ENCODE results near the gene SELENOF. TPM values are rescaled to one million over a fixed set of nuclear protein-coding genes. Genes with fewer than 3 reads are reported as not detected.
A peak's percentile ranks its signal among the peaks of the same experiment; 100 is the strongest.

Gene SELENOF
- total and polyA plus RNA-seq, 2 of the 13 experiments (the other 11 are each of a cell fraction or from before 2014, with no cell fraction given): 133 to 163 TPM

DNA sequence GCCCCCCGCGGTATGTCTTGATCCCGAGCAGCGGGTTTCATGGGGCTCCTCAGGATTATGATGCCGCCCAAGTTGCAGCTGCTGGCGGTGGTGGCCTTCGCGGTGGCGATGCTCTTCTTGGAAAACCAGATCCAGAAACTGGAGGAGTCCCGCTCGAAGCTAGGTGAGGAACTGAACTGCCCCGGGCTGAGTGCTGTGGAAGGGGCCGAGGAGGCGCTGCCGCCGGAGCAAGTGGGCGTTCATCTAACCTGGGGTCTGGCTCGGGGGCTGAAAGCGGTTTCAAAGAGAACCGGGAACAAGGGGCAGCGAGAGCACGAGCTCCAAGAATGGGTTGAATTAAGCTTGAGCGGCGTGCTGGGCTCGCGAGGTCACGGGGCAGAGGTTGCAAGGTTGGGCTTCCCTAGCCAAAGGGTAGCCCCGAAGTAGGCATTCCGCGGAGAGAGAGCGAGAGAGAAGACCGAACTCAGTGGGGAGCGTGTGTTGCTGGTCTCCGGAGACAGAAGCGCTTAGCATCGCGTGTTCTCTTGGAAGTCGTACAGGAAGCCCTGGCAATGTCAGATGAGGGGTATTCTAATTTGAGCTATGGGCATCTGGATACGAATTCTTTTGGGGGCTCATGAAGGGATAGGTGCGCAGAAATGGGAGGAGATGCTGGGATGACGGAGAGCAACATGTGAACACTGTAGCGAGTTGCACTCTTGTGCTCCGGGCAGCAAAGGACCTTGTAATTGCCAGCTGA, 1.2 kb upstream of the SELENOF start (continued):
- TF ChIP-seq EP300 (IDR thresholded peaks at IDR 0.05; ENCODE audit: low read depth in 2 of 2, low read length in 2 of 2) (no peak), EP300 (CRISPR knock-in tag; IDR thresholded peaks at IDR 0.05; ENCODE audit: borderline replicate concordance) (no peak), ZNF296 (CRISPR knock-in tag; conservative IDR thresholded peaks at IDR 0.05) (no peak), PRPF4 (IDR thresholded peaks at IDR 0.05; ENCODE audit: low read depth, low read length, poor library complexity, severe bottlenecking) (no peak), ZNF720 (CRISPR knock-in tag; IDR thresholded peaks at IDR 0.05) (no peak), TBX3 (IDR thresholded peaks at IDR 0.05; ENCODE audit: borderline replicate concordance) (no peak), ZNF557 (CRISPR knock-in tag; IDR thresholded peaks at IDR 0.05) (no peak), JARID2 (CRISPR knock-in tag; IDR thresholded peaks at IDR 0.05; ENCODE audit: insufficient replicate concordance) (no peak), ZNF20 (CRISPR knock-in tag; IDR thresholded peaks at IDR 0.05) (no peak), MIXL1 (CRISPR knock-in tag; IDR thresholded peaks at IDR 0.05) (no peak), PAX8 (CRISPR knock-in tag; IDR thresholded peaks at IDR 0.05; ENCODE audit: borderline replicate concordance) (no peak), CEBPG (CRISPR knock-in tag; IDR thresholded peaks at IDR 0.05) (no peak), MIER3 (CRISPR knock-in tag; IDR thresholded peaks at IDR 0.05; ENCODE audit: borderline replicate concordance) (no peak), HDAC2 (CRISPR knock-in tag; IDR thresholded peaks at IDR 0.05) (no peak; the same call in 1 of the 2 replicates), ZNF703 (CRISPR knock-in tag; IDR thresholded peaks at IDR 0.05; ENCODE audit: borderline replicate concordance) (no peak), ZNF83 (CRISPR knock-in tag; IDR thresholded peaks at IDR 0.05; ENCODE audit: borderline replicate concordance) (no peak), SMYD3 (CRISPR knock-in tag; IDR thresholded peaks at IDR 0.05) (no peak), ARID2 (CRISPR knock-in tag; IDR thresholded peaks at IDR 0.05; ENCODE audit: borderline replicate concordance) (no peak), MATR3 (CRISPR knock-in tag; IDR thresholded peaks at IDR 0.05) (no peak), ZBTB3 (CRISPR knock-in tag; IDR thresholded peaks at IDR 0.05; ENCODE audit: borderline replicate concordance, low read depth) (no peak)
- TF ChIP-seq, protein P1, sequence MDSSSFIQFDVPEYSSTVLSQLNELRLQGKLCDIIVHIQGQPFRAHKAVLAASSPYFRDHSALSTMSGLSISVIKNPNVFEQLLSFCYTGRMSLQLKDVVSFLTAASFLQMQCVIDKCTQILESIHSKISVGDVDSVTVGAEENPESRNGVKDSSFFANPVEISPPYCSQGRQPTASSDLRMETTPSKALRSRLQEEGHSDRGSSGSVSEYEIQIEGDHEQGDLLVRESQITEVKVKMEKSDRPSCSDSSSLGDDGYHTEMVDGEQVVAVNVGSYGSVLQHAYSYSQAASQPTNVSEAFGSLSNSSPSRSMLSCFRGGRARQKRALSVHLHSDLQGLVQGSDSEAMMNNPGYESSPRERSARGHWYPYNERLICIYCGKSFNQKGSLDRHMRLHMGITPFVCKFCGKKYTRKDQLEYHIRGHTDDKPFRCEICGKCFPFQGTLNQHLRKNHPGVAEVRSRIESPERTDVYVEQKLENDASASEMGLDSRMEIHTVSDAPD (CRISPR knock-in tag; IDR thresholded peaks at IDR 0.05): no peak
- TF ChIP-seq, protein P2, sequence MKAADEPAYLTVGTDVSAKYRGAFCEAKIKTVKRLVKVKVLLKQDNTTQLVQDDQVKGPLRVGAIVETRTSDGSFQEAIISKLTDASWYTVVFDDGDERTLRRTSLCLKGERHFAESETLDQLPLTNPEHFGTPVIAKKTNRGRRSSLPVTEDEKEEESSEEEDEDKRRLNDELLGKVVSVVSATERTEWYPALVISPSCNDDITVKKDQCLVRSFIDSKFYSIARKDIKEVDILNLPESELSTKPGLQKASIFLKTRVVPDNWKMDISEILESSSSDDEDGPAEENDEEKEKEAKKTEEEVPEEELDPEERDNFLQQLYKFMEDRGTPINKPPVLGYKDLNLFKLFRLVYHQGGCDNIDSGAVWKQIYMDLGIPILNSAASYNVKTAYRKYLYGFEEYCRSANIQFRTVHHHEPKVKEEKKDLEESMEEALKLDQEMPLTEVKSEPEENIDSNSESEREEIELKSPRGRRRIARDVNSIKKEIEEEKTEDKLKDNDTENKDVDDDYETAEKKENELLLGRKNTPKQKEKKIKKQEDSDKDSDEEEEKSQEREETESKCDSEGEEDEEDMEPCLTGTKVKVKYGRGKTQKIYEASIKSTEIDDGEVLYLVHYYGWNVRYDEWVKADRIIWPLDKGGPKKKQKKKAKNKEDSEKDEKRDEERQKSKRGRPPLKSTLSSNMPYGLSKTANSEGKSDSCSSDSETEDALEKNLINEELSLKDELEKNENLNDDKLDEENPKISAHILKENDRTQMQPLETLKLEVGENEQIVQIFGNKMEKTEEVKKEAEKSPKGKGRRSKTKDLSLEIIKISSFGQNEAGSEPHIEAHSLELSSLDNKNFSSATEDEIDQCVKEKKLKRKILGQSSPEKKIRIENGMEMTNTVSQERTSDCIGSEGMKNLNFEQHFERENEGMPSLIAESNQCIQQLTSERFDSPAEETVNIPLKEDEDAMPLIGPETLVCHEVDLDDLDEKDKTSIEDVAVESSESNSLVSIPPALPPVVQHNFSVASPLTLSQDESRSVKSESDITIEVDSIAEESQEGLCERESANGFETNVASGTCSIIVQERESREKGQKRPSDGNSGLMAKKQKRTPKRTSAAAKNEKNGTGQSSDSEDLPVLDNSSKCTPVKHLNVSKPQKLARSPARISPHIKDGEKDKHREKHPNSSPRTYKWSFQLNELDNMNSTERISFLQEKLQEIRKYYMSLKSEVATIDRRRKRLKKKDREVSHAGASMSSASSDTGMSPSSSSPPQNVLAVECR (CRISPR knock-in tag; IDR thresholded peaks at IDR 0.05; ENCODE audit: borderline replicate concordance): peak; percentile 67; the same call in 1 of the 2 replicates
- TF ChIP-seq, protein P3, sequence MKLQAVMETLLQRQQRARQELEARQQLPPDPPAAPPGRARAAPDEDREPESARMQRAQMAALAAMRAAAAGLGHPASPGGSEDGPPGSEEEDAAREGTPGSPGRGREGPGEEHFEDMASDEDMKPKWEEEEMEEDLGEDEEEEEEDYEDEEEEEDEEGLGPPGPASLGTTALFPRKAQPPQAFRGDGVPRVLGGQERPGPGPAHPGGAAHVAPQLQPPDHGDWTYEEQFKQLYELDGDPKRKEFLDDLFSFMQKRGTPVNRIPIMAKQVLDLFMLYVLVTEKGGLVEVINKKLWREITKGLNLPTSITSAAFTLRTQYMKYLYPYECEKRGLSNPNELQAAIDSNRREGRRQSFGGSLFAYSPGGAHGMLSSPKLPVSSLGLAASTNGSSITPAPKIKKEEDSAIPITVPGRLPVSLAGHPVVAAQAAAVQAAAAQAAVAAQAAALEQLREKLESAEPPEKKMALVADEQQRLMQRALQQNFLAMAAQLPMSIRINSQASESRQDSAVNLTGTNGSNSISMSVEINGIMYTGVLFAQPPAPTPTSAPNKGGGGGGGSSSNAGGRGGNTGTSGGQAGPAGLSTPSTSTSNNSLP (IDR thresholded peaks at IDR 0.05; ENCODE audit: low read depth, low read length): no peak
- TF ChIP-seq, protein P4, sequence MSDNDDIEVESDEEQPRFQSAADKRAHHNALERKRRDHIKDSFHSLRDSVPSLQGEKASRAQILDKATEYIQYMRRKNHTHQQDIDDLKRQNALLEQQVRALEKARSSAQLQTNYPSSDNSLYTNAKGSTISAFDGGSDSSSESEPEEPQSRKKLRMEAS (IDR thresholded peaks at IDR 0.05): peak; percentile 52; the same call in 1 of the 2 replicates
